Mucosa of gallbladder (tissue), 1 donor: ENCODE data around the gene SNW1. TPM values are rescaled to one million over a fixed set of nuclear protein-coding genes. Genes with fewer than 3 reads are reported as not detected.
"Not testable (repeated sequence)": the region's sequence is repeated elsewhere in the genome, so short reads cannot be mapped to it uniquely, and the experiment has no call there.

Source experiments
- DNase-seq: peaks from one replicate; pipeline ENCODE4 v3.0.0-alpha.2; 2020; ENCODE audit warnings: low spot score
- total RNA-seq: library from RNA; stranded (reverse); gene quantifications from one replicate; pipeline ENCODE4 v1.2.1, GENCODE V29; 2021
- donor health status: DM: no; HTN: no; CAD: no.

Gene SNW1
- total RNA-seq, 1 donor from 2014 or later, result 56.2 TPM

- no peak for DNase-seq
Observed at GRCh38 chr14:77752266-77752665, 8.7 kb downstream of the SNW1 start.

- not testable (repeated sequence) for DNase-seq
Observed at GRCh38 chr14:77747425-77747824, 13.5 kb downstream of the SNW1 start.

- DNase-seq, result no peak
Observed at GRCh38 chr14:77746064-77746702, 14.8 kb downstream of the SNW1 start.

GRCh38 chr14:77741438-77741837 lies 19.5 kb downstream of the SNW1 start:
- no peak for DNase-seq

- no peak for DNase-seq
Observed at GRCh38 chr14:77738559-77739250, 22.3 kb downstream of the SNW1 start.

GRCh38 chr14:77730976-77731497 lies 29.9 kb downstream of the SNW1 start:
- DNase-seq, result no peak

- DNase-seq, result no peak
Observed at GRCh38 chr14:77722301-77722700, 38.7 kb downstream of the SNW1 start.

- no peak for DNase-seq
Observed at GRCh38 chr14:77721437-77721836, 39.5 kb downstream of the SNW1 start.

- no peak for DNase-seq
Observed at GRCh38 chr14:77717608-77718305, 43.2 kb downstream of the SNW1 start.

- no peak for DNase-seq
Observed at GRCh38 chr14:77714926-77715325, 46.0 kb downstream of the SNW1 start.

GRCh38 chr14:77710364-77710763 lies 50.6 kb downstream of the SNW1 start:
- DNase-seq, result no peak

GRCh38 chr14:77709412-77709811 lies 51.5 kb downstream of the SNW1 start:
- no peak for DNase-seq

GRCh38 chr14:77708749-77709148 lies 52.2 kb downstream of the SNW1 start:
- no peak for DNase-seq

- DNase-seq, result peak; percentile 92
Observed at GRCh38 chr14:77707724-77708408, 53.1 kb downstream of the SNW1 start, which contains the start of the genes ALKBH1 and SLIRP. Gene ALKBH1, minus strand, starts transcription at chr14:77708023. Its CDS starts 19 bp downstream, at chr14:77708004. Gene SLIRP, plus strand, starts transcription at chr14:77708103. Its CDS starts 9 bp downstream, at chr14:77708112.

- peak; percentile 12 for DNase-seq
Observed at GRCh38 chr14:77707355-77707723, 53.6 kb downstream of the SNW1 start.

GRCh38 chr14:77691259-77691658 lies 69.7 kb downstream of the SNW1 start:
- DNase-seq, result no peak

- DNase-seq, result no peak
Observed at GRCh38 chr14:77682158-77682553, 78.8 kb downstream of the SNW1 start.

- peak; percentile 14 for DNase-seq
Observed at GRCh38 chr14:77681196-77682157, 79.5 kb downstream of the SNW1 start.

GRCh38 chr14:77674931-77675330 lies 86.0 kb downstream of the SNW1 start:
- no peak for DNase-seq

GRCh38 chr14:77673193-77673592 lies 87.8 kb downstream of the SNW1 start:
- no peak for DNase-seq
